ENCODE data around the gene TRAPPC6A. TPM values are rescaled to one million over a fixed set of nuclear protein-coding genes. Genes with fewer than 3 reads are reported as not detected.

TRAPPC6A gene
- total RNA-seq, 1 experiment from 2014 or later = 59.7 TPM

- no peak for TF ChIP-seq ZBTB43 (CRISPR knock-in tag; IDR thresholded peaks at IDR 0.05)
- no peak for TF ChIP-seq USF1 (CRISPR knock-in tag; IDR thresholded peaks at IDR 0.05)
- TF ChIP-seq KAT7 (CRISPR knock-in tag; IDR thresholded peaks at IDR 0.05; ENCODE audit: borderline replicate concordance) = no peak
- TF ChIP-seq, protein P1, sequence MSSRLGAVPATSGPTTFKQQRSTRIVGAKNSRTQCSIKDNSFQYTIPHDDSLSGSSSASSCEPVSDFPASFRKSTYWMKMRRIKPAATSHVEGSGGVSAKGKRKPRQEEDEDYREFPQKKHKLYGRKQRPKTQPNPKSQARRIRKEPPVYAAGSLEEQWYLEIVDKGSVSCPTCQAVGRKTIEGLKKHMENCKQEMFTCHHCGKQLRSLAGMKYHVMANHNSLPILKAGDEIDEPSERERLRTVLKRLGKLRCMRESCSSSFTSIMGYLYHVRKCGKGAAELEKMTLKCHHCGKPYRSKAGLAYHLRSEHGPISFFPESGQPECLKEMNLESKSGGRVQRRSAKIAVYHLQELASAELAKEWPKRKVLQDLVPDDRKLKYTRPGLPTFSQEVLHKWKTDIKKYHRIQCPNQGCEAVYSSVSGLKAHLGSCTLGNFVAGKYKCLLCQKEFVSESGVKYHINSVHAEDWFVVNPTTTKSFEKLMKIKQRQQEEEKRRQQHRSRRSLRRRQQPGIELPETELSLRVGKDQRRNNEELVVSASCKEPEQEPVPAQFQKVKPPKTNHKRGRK (CRISPR knock-in tag; IDR thresholded peaks at IDR 0.05; ENCODE audit: borderline replicate concordance) = no peak
- no peak for TF ChIP-seq HMGXB4 (CRISPR knock-in tag; IDR thresholded peaks at IDR 0.05)
- TF ChIP-seq IRF2 (CRISPR knock-in tag; IDR thresholded peaks at IDR 0.05; ENCODE audit: borderline replicate concordance, low read depth) = no peak
- no peak for TF ChIP-seq RORB (CRISPR knock-in tag; IDR thresholded peaks at IDR 0.05)
- TF ChIP-seq GRHL2 (CRISPR knock-in tag; IDR thresholded peaks at IDR 0.05; ENCODE audit: insufficient replicate concordance, severe bottlenecking) = no peak
- no peak for TF ChIP-seq SOX15 (CRISPR knock-in tag; IDR thresholded peaks at IDR 0.05)
- TF ChIP-seq SP1 (CRISPR knock-in tag; conservative IDR thresholded peaks at IDR 0.05) = no peak
- no peak for TF ChIP-seq ATF6 (CRISPR knock-in tag; IDR thresholded peaks at IDR 0.05)
- no peak for TF ChIP-seq CDX4 (CRISPR knock-in tag; IDR thresholded peaks at IDR 0.05; ENCODE audit: borderline replicate concordance)
- TF ChIP-seq ZNF232 (CRISPR knock-in tag; IDR thresholded peaks at IDR 0.05) = no peak
- no peak for TF ChIP-seq HMGA2 (CRISPR knock-in tag; IDR thresholded peaks at IDR 0.05)
- TF ChIP-seq NFATC4 (CRISPR knock-in tag; IDR thresholded peaks at IDR 0.05) = no peak
- TF ChIP-seq JUN (CRISPR knock-in tag; IDR thresholded peaks at IDR 0.05) = no peak
These were observed 8.4 kb downstream of the TRAPPC6A start (continued) for GRCh38 chr19:45169602-45170001.

DNA sequence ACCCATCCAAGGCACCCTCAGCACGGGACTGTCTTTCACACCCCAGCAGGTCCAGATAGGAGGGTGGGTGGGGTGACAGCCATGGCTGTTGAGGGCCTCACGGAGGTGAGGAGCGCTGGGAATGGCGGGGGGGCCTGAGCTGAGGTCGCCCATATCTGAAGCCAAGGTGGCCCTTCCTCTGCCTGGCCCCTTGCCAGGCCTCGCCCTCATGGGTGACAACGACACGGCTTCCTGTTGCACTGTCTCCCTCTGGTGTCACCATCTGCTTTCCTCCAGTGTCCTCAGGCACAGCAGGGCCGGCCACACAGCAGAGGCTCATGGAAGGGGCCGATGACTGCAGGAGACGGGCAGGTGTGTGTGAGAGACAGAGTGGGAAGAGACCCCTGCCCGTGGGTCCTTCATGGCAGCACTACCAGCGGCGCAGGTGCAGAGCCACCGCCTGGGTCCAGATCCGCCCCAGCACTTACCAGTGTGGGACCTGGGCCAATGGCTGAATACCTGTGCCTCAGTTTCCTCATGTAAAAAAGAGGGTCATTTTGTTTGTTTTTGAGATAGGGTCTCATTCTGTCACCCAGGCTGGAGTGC is 9.2 kb downstream of the TRAPPC6A start:
- Mint-ChIP-seq H3K27ac (no peak overlapping the region), H3K27me3 (ENCODE audit: low read depth) (no peaks in the 10 kb centered on the region; the same call in 1 of the 2 replicates), H3K4me3 (no peak overlapping the region), H3K36me3 (no peaks in the 10 kb centered on the region), H3K9me3 (no peaks in the 10 kb centered on the region), H3K4me1 (peaks cover 6% of the 10 kb centered on the region)
- ChIA-PET POLR2A (no interaction called here), CTCF (interaction anchor here (1.2 to 5.9 kb wide), 2 partner anchors 10 to 17 kb away, joined by 3 to 73 read pairs; partner anchors contain the start of genes BLOC1S3 and TRAPPC6A)
- TF ChIP-seq ZNF138 (CRISPR knock-in tag; conservative IDR thresholded peaks at IDR 0.05) = no peak
- TF ChIP-seq ZNF416 (CRISPR knock-in tag; IDR thresholded peaks at IDR 0.05) = no peak
- no peak for TF ChIP-seq FOXP4 (CRISPR knock-in tag; IDR thresholded peaks at IDR 0.05)
- TF ChIP-seq, protein P2, sequence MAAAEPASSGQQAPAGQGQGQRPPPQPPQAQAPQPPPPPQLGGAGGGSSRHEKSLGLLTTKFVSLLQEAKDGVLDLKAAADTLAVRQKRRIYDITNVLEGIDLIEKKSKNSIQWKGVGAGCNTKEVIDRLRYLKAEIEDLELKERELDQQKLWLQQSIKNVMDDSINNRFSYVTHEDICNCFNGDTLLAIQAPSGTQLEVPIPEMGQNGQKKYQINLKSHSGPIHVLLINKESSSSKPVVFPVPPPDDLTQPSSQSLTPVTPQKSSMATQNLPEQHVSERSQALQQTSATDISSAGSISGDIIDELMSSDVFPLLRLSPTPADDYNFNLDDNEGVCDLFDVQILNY (CRISPR knock-in tag; IDR thresholded peaks at IDR 0.05) = no peak
- no peak for TF ChIP-seq TCF7 (CRISPR knock-in tag; IDR thresholded peaks at IDR 0.05; ENCODE audit: low read depth)
- no peak for TF ChIP-seq SOX15 (CRISPR knock-in tag; IDR thresholded peaks at IDR 0.05)
- TF ChIP-seq MYBL2 (CRISPR knock-in tag; IDR thresholded peaks at IDR 0.05) = no peak
- TF ChIP-seq ELF4 (CRISPR knock-in tag; IDR thresholded peaks at IDR 0.05; ENCODE audit: low read depth) = no peak
- no peak for TF ChIP-seq ESRRA (CRISPR knock-in tag; IDR thresholded peaks at IDR 0.05; ENCODE audit: borderline replicate concordance)
- no peak for TF ChIP-seq ZNF232 (CRISPR knock-in tag; IDR thresholded peaks at IDR 0.05)
- TF ChIP-seq TP53 (CRISPR knock-in tag; IDR thresholded peaks at IDR 0.05) = no peak
- ATAC-seq (no peak), DNase-seq (ENCODE audit: low spot score) (no peak)
